Measurements from ENCODE around the gene CCDC82. TPM values are rescaled to one million over a fixed set of nuclear protein-coding genes. Genes with fewer than 3 reads are reported as not detected.

The CCDC82 gene
- total and polyA plus RNA-seq, 2 experiments from 2014 or later = 19.1 to 33.2 TPM

GRCh38 chr11:96317571-96317970, 72.1 kb downstream of the CCDC82 start:
- TF ChIP-seq EZH2phosphoT487 (IDR thresholded peaks at IDR 0.05; ENCODE audit: insufficient read depth, low read depth) (no peak), EZH2 (IDR thresholded peaks at IDR 0.05; ENCODE audit: insufficient read depth, poor library complexity, severe bottlenecking) (no peak)
- Histone ChIP-seq H3F3A (ENCODE audit: insufficient read depth) (peaks cover 43% of the 10 kb centered on the region), H3K9ac (no peak overlapping the region), H3K36me3 (ENCODE audit: low read depth) (no peaks in the 10 kb centered on the region), H3K79me2 (ENCODE audit: insufficient read depth) (peaks cover 100% of the 10 kb centered on the region), H3K9me2 (ENCODE audit: insufficient read depth) (no peaks in the 10 kb centered on the region), H2AFZ (no peak overlapping the region), H3K9me3 (ENCODE audit: low read depth) (no peaks in the 10 kb centered on the region), H3K27me3 (replicated peaks; ENCODE audit: insufficient read depth) (no peaks in the 10 kb centered on the region), H3K4me1 (ENCODE audit: insufficient read depth) (peaks cover 73% of the 10 kb centered on the region), H3K27ac (0 out of 2 replicates have a peak overlapping the region, but pooled peaks have one; percentile 10), H3K4me2 (ENCODE audit: unreplicated experiment) (no peak overlapping the region), H4K20me1 (ENCODE audit: insufficient read depth) (no peaks in the 10 kb centered on the region), H3K4me3 (no peak overlapping the region)
- no peak for DNase-seq
- 51 to 52% methylated on average over 2 of the region's 2 CpGs for WGBS, 2 experiments (ENCODE audit: low coverage in 1 of 2, low lambda C conversion rate in 2 of 2, missing lambda C conversion rate in 2 of 2)
- in situ Hi-C loops (cut with MboI) = no loop called here

GRCh38 chr11:96316869-96317268, 72.8 kb downstream of the CCDC82 start:
- Histone ChIP-seq H3K36me3 (ENCODE audit: low read depth) (no peaks in the 10 kb centered on the region), H3K27me3 (replicated peaks; ENCODE audit: insufficient read depth) (no peaks in the 10 kb centered on the region), H3K9ac (no peak overlapping the region), H3K4me1 (ENCODE audit: insufficient read depth) (peaks cover 80% of the 10 kb centered on the region), H3K9me2 (ENCODE audit: insufficient read depth) (no peaks in the 10 kb centered on the region), H3K4me2 (ENCODE audit: unreplicated experiment) (no peak overlapping the region), H3K9me3 (ENCODE audit: low read depth) (no peaks in the 10 kb centered on the region), H4K20me1 (ENCODE audit: insufficient read depth) (no peaks in the 10 kb centered on the region), H3K27ac (peak overlapping the region; percentile 10; the same call in 1 of the 2 replicates), H2AFZ (no peak overlapping the region), H3K4me3 (no peak overlapping the region), H3F3A (ENCODE audit: insufficient read depth) (peaks cover 48% of the 10 kb centered on the region), H3K79me2 (ENCODE audit: insufficient read depth) (peaks cover 100% of the 10 kb centered on the region)
- TF ChIP-seq EZH2phosphoT487 (IDR thresholded peaks at IDR 0.05; ENCODE audit: insufficient read depth, low read depth) = no peak
- no peak for TF ChIP-seq EZH2 (IDR thresholded peaks at IDR 0.05; ENCODE audit: insufficient read depth, poor library complexity, severe bottlenecking)
- WGBS, 2 experiments (ENCODE audit: low coverage in 1 of 2, low lambda C conversion rate in 2 of 2, missing lambda C conversion rate in 2 of 2) = 37 to 38% methylated on average over 3 of the region's 3 CpGs
- in situ Hi-C loops (cut with MboI) = no loop called here
- DNase-seq = peak; percentile 36

- no peak overlapping the region for H2AFZ ChIP-seq
- H3K4me1 ChIP-seq (ENCODE audit: insufficient read depth) = peaks cover 94% of the 10 kb centered on the region
- TF ChIP-seq EZH2 (IDR thresholded peaks at IDR 0.05; ENCODE audit: insufficient read depth, poor library complexity, severe bottlenecking) = no peak
- no peak for TF ChIP-seq EZH2phosphoT487 (IDR thresholded peaks at IDR 0.05; ENCODE audit: insufficient read depth, low read depth)
- H3K9ac ChIP-seq = no peak overlapping the region
- H4K20me1 ChIP-seq (ENCODE audit: insufficient read depth) = no peaks in the 10 kb centered on the region
- peaks cover 94% of the 10 kb centered on the region for H3K79me2 ChIP-seq (ENCODE audit: insufficient read depth)
- H3K36me3 ChIP-seq (ENCODE audit: low read depth) = no peaks in the 10 kb centered on the region
- peak; percentile 23 for DNase-seq
- WGBS, 2 experiments (ENCODE audit: low coverage in 1 of 2, low lambda C conversion rate in 2 of 2, missing lambda C conversion rate in 2 of 2) = 13 to 17% methylated on average over 1 of the region's 1 CpG
- H3F3A ChIP-seq (ENCODE audit: insufficient read depth) = peaks cover 61% of the 10 kb centered on the region
- 0 out of 2 replicates have a peak overlapping the region, but pooled peaks have one; percentile 99 for H3K27ac ChIP-seq
- in situ Hi-C loops (cut with MboI) = no loop called here
- H3K9me2 ChIP-seq (ENCODE audit: insufficient read depth) = no peaks in the 10 kb centered on the region
- no peaks in the 10 kb centered on the region for H3K27me3 ChIP-seq (replicated peaks; ENCODE audit: insufficient read depth)
- H3K4me2 ChIP-seq (ENCODE audit: unreplicated experiment) = peak overlapping the region; percentile 59
- no peak overlapping the region for H3K4me3 ChIP-seq
- no peaks in the 10 kb centered on the region for H3K9me3 ChIP-seq (ENCODE audit: low read depth)
Measured at GRCh38 chr11:96315476-96315875, 74.2 kb downstream of the CCDC82 start.

GRCh38 chr11:96314326-96315020, 75.2 kb downstream of the CCDC82 start:
- H3K9ac ChIP-seq = peak overlapping the region; percentile 48
- no peak for TF ChIP-seq EZH2 (IDR thresholded peaks at IDR 0.05; ENCODE audit: insufficient read depth, poor library complexity, severe bottlenecking)
- TF ChIP-seq EZH2phosphoT487 (IDR thresholded peaks at IDR 0.05; ENCODE audit: insufficient read depth, low read depth) = no peak
- no peaks in the 10 kb centered on the region for H3K9me2 ChIP-seq (ENCODE audit: insufficient read depth)
- no peaks in the 10 kb centered on the region for H3K27me3 ChIP-seq (replicated peaks; ENCODE audit: insufficient read depth)
- in situ Hi-C loops (cut with MboI) = no loop called here
- H3F3A ChIP-seq (ENCODE audit: insufficient read depth) = peaks cover 71% of the 10 kb centered on the region
- peak; percentile 66 for DNase-seq
- peaks cover 94% of the 10 kb centered on the region for H3K4me1 ChIP-seq (ENCODE audit: insufficient read depth)
- no peaks in the 10 kb centered on the region for H4K20me1 ChIP-seq (ENCODE audit: insufficient read depth)
- peak overlapping the region; percentile 4 for H2AFZ ChIP-seq
- peaks cover 94% of the 10 kb centered on the region for H3K79me2 ChIP-seq (ENCODE audit: insufficient read depth)
- H3K4me2 ChIP-seq (ENCODE audit: unreplicated experiment) = peak overlapping the region; percentile 59
- H3K27ac ChIP-seq = peak overlapping the region; percentile 99
- 15 to 17% methylated on average over 4 of the region's 4 CpGs for WGBS, 2 experiments (ENCODE audit: low coverage in 1 of 2, low lambda C conversion rate in 2 of 2, missing lambda C conversion rate in 2 of 2)
- no peaks in the 10 kb centered on the region for H3K9me3 ChIP-seq (ENCODE audit: low read depth)
- H3K36me3 ChIP-seq (ENCODE audit: low read depth) = no peaks in the 10 kb centered on the region
- H3K4me3 ChIP-seq = peak overlapping the region; percentile 5; the same call in 1 of the 2 replicates
